Measurements from ENCODE around the gene STOX2. TPM values are rescaled to one million over a fixed set of nuclear protein-coding genes. Genes with fewer than 3 reads are reported as not detected.

The STOX2 gene
- total and polyA plus RNA-seq, 12 donors: 1.1 to 12.9 (median 5.2) TPM

- WGBS, 4 donors: 7 to 18% (median 9%) methylated on average over 7 to 10 of the region's 10 CpGs
- Histone ChIP-seq H3K9me3 (replicated peaks in 1 of 3) (no peaks in the 10 kb centered on the region), H3K27ac (peak overlapping the region; percentile 42 to 86 (median 81)), H3K4me3 (peak overlapping the region in 2 of 4 donors; percentile 29 to 58), H3K4me1 (replicated peaks in 1 of 2) (peaks cover 11 to 20% of the 10 kb centered on the region in 2 donors), H3K27me3 (no peaks in the 10 kb centered on the region), H3K36me3 (replicated peaks in 1 of 2) (no peaks in the 10 kb centered on the region)
- TF ChIP-seq POLR2A (IDR thresholded peaks at IDR 0.05) (peak in 1 of 2 donors; percentile 87), CTCF (IDR thresholded peaks at IDR 0.05) (no peak)
- DNase-seq: peak; percentile 71 to 93 (median 86)
- intact Hi-C loops (cut with DNase I): no loop called here
Observed at GRCh38 chr4:183987987-183988392, 82.9 kb downstream of the STOX2 start.

GRCh38 chr4:183988874-183989273, 83.8 kb downstream of the STOX2 start:
- 64 to 79% (median 71%) methylated on average over 9 of the region's 9 CpGs for WGBS, 4 donors
- H3K27me3 ChIP-seq: no peaks in the 10 kb centered on the region
- TF ChIP-seq CTCF (IDR thresholded peaks at IDR 0.05) (no peak), POLR2A (IDR thresholded peaks at IDR 0.05) (no peak)
- H3K4me1 ChIP-seq (replicated peaks in 1 of 2): peaks cover 11 to 20% of the 10 kb centered on the region in 2 donors
- intact Hi-C loops (cut with DNase I): no loop called here
- no peak for DNase-seq
- no peaks in the 10 kb centered on the region for H3K36me3 ChIP-seq (replicated peaks in 1 of 2)
- H3K9me3 ChIP-seq (replicated peaks in 1 of 3): no peaks in the 10 kb centered on the region
- peak overlapping the region in 3 of 5 donors; percentile 81 to 86 (median 84) for H3K27ac ChIP-seq
- no peak overlapping the region for H3K4me3 ChIP-seq

GRCh38 chr4:183989461-183989860, 84.4 kb downstream of the STOX2 start:
- intact Hi-C loops (cut with DNase I): no loop called here
- peaks cover 11 to 20% of the 10 kb centered on the region in 2 donors for H3K4me1 ChIP-seq (replicated peaks in 1 of 2)
- 56 to 66% (median 61%) methylated on average over 6 of the region's 6 CpGs for WGBS, 4 donors
- no peak for TF ChIP-seq CTCF (IDR thresholded peaks at IDR 0.05)
- no peak for TF ChIP-seq POLR2A (IDR thresholded peaks at IDR 0.05)
- no peaks in the 10 kb centered on the region for H3K27me3 ChIP-seq
- H3K4me3 ChIP-seq: no peak overlapping the region
- DNase-seq: no peak
- H3K36me3 ChIP-seq (replicated peaks in 1 of 2): no peaks in the 10 kb centered on the region
- H3K27ac ChIP-seq: no peak overlapping the region
- H3K9me3 ChIP-seq (replicated peaks in 1 of 3): no peaks in the 10 kb centered on the region

GRCh38 chr4:183989931-183990330, 84.8 kb downstream of the STOX2 start:
- Histone ChIP-seq H3K4me3 (no peak overlapping the region), H3K27ac (no peak overlapping the region), H3K36me3 (replicated peaks in 1 of 2) (no peaks in the 10 kb centered on the region), H3K9me3 (replicated peaks in 1 of 3) (no peaks in the 10 kb centered on the region), H3K4me1 (replicated peaks in 1 of 2) (peaks cover 11 to 20% of the 10 kb centered on the region in 2 donors), H3K27me3 (no peaks in the 10 kb centered on the region)
- no peak for DNase-seq
- TF ChIP-seq CTCF (IDR thresholded peaks at IDR 0.05) (no peak), POLR2A (IDR thresholded peaks at IDR 0.05) (no peak)
- intact Hi-C loops (cut with DNase I): no loop called here
- WGBS, 4 donors: 54 to 71% (median 64%) methylated on average over 2 of the region's 2 CpGs
